GM19463 (cell line): Measurements from ENCODE around the gene CSKMT.

Experiments used
- ATAC-seq: cut with Tn5 transposase; IDR thresholded peaks from one replicate; pipeline ENCODE4 v1.9.1; 2021; ENCODE audit warnings: mild to moderate bottlenecking, moderate library complexity; ENCODE audit not compliant: unreplicated experiment

Gene CSKMT

GRCh38 chr11:62715150-62716130, 50.3 kb downstream of the CSKMT start:
- no peak for ATAC-seq

GRCh38 chr11:62716206-62716605, 51.1 kb downstream of the CSKMT start:
- ATAC-seq = no peak

- ATAC-seq = no peak
Measured at GRCh38 chr11:62716816-62717215, 51.7 kb downstream of the CSKMT start.
